ENCODE data around the gene VAT1.
"Not testable (repeated sequence)": the region's sequence is repeated elsewhere in the genome, so short reads cannot be mapped to it uniquely, and the experiment has no call there.

VAT1 gene

DNA sequence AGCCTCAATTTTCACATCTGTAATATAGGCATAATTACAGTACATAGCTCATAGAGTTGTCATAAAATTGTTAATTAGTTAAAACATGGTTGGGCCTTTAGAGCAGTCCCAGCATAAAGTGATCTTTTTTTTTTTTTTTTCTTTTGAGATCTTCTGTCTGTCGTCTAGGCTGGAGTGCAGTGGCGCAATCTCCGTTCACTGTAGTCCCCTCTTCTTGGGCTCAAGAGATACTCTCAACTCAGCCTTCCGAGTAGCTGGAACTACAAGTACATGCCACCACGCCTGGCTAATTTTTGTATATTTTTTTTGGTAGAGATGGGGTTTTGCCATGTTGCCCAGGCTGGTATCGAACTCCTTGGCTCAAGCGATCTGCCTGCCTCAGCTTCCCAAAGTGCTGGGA, 33.9 kb upstream of the VAT1 start:
- TF ChIP-seq, protein P1, sequence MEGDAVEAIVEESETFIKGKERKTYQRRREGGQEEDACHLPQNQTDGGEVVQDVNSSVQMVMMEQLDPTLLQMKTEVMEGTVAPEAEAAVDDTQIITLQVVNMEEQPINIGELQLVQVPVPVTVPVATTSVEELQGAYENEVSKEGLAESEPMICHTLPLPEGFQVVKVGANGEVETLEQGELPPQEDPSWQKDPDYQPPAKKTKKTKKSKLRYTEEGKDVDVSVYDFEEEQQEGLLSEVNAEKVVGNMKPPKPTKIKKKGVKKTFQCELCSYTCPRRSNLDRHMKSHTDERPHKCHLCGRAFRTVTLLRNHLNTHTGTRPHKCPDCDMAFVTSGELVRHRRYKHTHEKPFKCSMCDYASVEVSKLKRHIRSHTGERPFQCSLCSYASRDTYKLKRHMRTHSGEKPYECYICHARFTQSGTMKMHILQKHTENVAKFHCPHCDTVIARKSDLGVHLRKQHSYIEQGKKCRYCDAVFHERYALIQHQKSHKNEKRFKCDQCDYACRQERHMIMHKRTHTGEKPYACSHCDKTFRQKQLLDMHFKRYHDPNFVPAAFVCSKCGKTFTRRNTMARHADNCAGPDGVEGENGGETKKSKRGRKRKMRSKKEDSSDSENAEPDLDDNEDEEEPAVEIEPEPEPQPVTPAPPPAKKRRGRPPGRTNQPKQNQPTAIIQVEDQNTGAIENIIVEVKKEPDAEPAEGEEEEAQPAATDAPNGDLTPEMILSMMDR (IDR thresholded peaks at IDR 0.05; ENCODE audit: borderline replicate concordance, control extremely low read depth, extremely low read depth, insufficient read depth, missing control alignments), result no peak

DNA sequence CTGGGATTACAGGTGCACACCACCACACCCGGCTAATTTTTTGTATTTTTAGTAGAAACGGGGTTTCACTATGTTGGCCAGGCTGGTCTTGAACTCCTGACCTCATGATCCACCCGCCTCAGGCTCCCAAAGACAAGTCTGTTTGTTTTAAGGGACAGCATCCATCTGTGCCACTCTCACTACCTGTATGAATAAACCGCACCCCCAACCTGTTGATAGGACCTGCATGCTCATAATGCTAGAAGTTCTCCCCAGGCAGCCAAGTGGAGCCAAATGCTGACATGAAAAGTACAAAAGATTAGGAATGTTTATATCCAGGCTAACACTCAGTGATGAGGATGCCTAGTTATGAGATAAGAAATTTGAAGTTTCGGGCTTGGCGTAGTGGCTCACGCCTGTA, 30.8 kb upstream of the VAT1 start:
- DNase-seq (ENCODE audit: low spot score); in situ Hi-C loops (cut with MboI; ENCODE audit: low sequenced_read_pairs, unreplicated experiment): not testable (repeated sequence)

More for the DNA sequence above, 33.9 kb upstream of the VAT1 start:
- DNase-seq (ENCODE audit: low spot score), result no peak
- in situ Hi-C loops (cut with MboI; ENCODE audit: low sequenced_read_pairs, unreplicated experiment), result no loop called here

DNA sequence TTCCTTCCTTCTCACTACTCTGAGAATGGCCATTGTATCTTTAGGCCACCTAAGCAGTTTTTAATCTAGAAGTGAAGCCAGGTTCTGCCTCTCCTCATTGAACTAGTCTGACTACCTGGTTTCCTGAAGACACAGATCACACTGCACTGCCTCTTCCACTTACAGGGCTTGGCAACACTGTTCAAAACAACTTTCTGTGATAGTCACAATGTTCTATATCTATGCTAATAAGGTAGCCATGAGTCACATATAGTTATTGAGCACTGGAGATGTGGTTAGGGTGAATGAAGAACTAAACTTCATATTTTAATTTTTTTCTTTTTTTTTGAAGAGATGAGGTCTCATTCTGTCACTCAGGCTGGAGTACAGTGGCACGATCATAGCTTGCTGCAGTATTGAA, 29.8 kb upstream of the VAT1 start:
- in situ Hi-C loops (cut with MboI; ENCODE audit: low sequenced_read_pairs, unreplicated experiment), result no loop called here
- TF ChIP-seq, protein P1 (IDR thresholded peaks at IDR 0.05; ENCODE audit: borderline replicate concordance, control extremely low read depth, extremely low read depth, insufficient read depth, missing control alignments), result no peak
- no peak for DNase-seq (ENCODE audit: low spot score)

DNA sequence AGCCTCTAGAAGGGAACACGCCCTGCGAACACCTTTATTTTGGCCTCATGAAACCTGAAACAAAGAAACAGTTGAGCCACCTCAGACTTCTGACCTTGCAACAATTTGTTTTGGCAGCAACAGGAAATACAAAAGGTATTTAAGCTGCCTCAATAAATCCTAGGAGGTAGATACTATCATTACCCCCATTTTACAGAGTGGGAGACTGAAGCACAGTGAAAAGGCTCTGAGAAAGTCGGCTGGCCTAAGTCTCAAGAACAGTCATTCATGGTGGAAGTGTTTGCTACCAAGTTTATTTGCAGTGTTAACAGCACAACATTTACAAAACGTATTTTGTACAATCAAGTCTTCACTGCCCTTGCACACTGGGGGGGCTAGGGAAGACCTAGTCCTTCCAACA, 21.8 kb upstream of the VAT1 start:
- TF ChIP-seq, protein P1 (IDR thresholded peaks at IDR 0.05; ENCODE audit: borderline replicate concordance, control extremely low read depth, extremely low read depth, insufficient read depth, missing control alignments), result no peak
- in situ Hi-C loops (cut with MboI; ENCODE audit: low sequenced_read_pairs, unreplicated experiment), result loop anchor here (25.0 kb wide), 1 partner anchor 268 kb away; no protein-coding TSS in a partner anchor
- DNase-seq (ENCODE audit: low spot score), result no peak

DNA sequence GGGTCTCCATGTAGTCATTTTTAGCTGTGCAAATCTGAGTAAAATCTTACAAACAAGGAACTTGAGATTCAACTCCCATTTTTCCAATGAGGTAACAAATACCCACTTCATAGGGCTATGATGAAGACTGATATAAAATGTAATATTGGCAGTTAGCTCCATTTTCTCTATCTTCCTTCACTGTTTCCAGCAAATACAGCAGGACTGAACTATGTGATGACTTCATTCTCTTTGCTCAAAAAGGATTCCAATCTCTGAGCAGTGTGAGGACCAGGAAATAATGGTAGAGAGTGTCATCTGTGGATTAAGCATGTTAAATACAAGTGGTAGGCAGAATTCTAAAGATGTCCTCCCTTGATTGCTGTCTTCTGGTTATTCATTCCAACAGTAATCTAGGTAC, 21.1 kb upstream of the VAT1 start:
- DNase-seq (ENCODE audit: low spot score), result no peak
- in situ Hi-C loops (cut with MboI; ENCODE audit: low sequenced_read_pairs, unreplicated experiment), result loop anchor here (25.0 kb wide), 1 partner anchor 269 kb away; no protein-coding TSS in a partner anchor
- TF ChIP-seq, protein P1 (IDR thresholded peaks at IDR 0.05; ENCODE audit: borderline replicate concordance, control extremely low read depth, extremely low read depth, insufficient read depth, missing control alignments), result no peak

DNA sequence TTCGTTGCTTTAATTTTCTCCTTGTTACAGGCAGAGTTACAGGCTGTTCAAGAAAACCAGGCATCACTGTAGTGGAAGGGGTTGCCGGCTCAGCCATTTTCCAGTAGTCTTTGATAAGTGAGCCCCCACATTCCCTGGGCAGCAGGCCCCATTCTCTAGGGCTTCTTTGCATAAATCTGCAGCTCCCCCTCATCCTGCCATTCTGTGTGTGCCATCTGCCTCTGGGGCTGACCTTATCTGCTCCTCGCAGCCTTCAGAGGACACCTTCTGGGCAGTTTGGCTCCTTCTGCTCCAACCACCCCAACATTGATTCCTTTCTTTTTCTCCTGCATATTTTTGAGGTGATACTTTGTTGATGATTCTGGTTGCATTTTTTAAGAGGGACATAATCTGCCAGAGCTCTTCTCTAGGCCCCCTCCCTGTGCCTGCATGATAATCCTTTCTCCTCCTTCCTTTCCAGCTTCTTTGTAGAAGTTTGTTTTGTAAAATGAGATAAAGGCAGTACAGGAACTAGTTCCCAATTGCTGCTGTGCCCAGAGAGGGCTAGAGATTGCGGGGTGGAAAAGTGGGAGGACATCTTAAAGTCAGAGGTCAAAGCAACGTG, 19.9 kb upstream of the VAT1 start:
- in situ Hi-C loops (cut with MboI; ENCODE audit: low sequenced_read_pairs, unreplicated experiment), result loop anchor here (25.0 kb wide), 1 partner anchor 270 kb away; no protein-coding TSS in a partner anchor
- no peak for DNase-seq (ENCODE audit: low spot score)

DNA sequence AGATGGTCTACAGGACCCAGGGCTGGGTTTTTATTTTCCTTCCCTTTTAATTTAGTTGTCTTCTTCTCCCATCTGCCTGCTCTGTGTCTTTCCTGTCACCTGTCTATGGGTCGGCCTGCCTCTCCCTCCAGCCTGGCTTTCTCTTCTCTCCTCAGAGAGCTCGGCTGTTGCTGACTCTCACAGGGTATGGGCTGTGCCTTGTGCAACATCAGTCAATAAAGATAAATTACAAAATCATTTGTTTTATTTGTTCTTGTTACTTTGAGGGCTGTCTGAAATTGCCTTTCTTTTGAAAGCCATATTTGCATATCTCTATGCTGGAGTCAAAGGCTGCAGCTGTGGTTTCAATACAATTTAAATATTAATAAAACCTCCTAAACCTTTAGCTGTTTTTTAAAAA, 18.5 kb upstream of the VAT1 start:
- in situ Hi-C loops (cut with MboI; ENCODE audit: low sequenced_read_pairs, unreplicated experiment), result loop anchor here (25.0 kb wide), 1 partner anchor 272 kb away; no protein-coding TSS in a partner anchor
- no peak for DNase-seq (ENCODE audit: low spot score)
- TF ChIP-seq, protein P1 (IDR thresholded peaks at IDR 0.05; ENCODE audit: borderline replicate concordance, control extremely low read depth, extremely low read depth, insufficient read depth, missing control alignments), result no peak

More for the DNA sequence above, 19.9 kb upstream of the VAT1 start:
- TF ChIP-seq, protein P1 (IDR thresholded peaks at IDR 0.05; ENCODE audit: borderline replicate concordance, control extremely low read depth, extremely low read depth, insufficient read depth, missing control alignments), result no peak

Data from GM13976 (cell line).